Measurements from ENCODE around the gene TMPRSS2. TPM values are rescaled to one million over a fixed set of nuclear protein-coding genes. Genes with fewer than 3 reads are reported as not detected.
"Not testable (repeated sequence)": the region's sequence is repeated elsewhere in the genome, so short reads cannot be mapped to it uniquely, and the experiment has no call there.

TMPRSS2 gene
- total RNA-seq, 1 donor from 2014 or later: not detected

- no peak for DNase-seq (ENCODE audit: extremely low read depth, low read depth, low spot score)
These were observed 78.7 kb downstream of the TMPRSS2 start for GRCh38 chr21:41429305-41429704.

GRCh38 chr21:41428847-41429246 is 79.1 kb downstream of the TMPRSS2 start:
- DNase-seq (ENCODE audit: extremely low read depth, low read depth, low spot score): no peak

GRCh38 chr21:41428311-41428710 is 79.6 kb downstream of the TMPRSS2 start:
- DNase-seq (ENCODE audit: extremely low read depth, low read depth, low spot score): no peak

- DNase-seq (ENCODE audit: extremely low read depth, low read depth, low spot score): no peak
These were observed 80.4 kb downstream of the TMPRSS2 start for GRCh38 chr21:41427556-41427955.

- DNase-seq (ENCODE audit: extremely low read depth, low read depth, low spot score): no peak
These were observed 81.1 kb downstream of the TMPRSS2 start for GRCh38 chr21:41426676-41427404.

- DNase-seq (ENCODE audit: extremely low read depth, low read depth, low spot score): no peak
These were observed 81.8 kb downstream of the TMPRSS2 start, which contains the start of gene MX1 for GRCh38 chr21:41425954-41426675. TSS of gene MX1 (plus strand) at chr21:41426239. CDS start at chr21:41432071, 5,832 bp downstream.

- DNase-seq (ENCODE audit: extremely low read depth, low read depth, low spot score): no peak
These were observed 82.4 kb downstream of the TMPRSS2 start for GRCh38 chr21:41425588-41425953.

GRCh38 chr21:41423305-41423636 is 84.7 kb downstream of the TMPRSS2 start:
- DNase-seq (ENCODE audit: extremely low read depth, low read depth, low spot score): not testable (repeated sequence)

GRCh38 chr21:41422546-41423304 is 85.2 kb downstream of the TMPRSS2 start:
- no peak for DNase-seq (ENCODE audit: extremely low read depth, low read depth, low spot score)

GRCh38 chr21:41420998-41421397 is 87.0 kb downstream of the TMPRSS2 start:
- DNase-seq (ENCODE audit: extremely low read depth, low read depth, low spot score): not testable (repeated sequence)

- peak; percentile 60 for DNase-seq (ENCODE audit: extremely low read depth, low read depth, low spot score)
These were observed 87.8 kb downstream of the TMPRSS2 start for GRCh38 chr21:41419921-41420862.

- DNase-seq (ENCODE audit: extremely low read depth, low read depth, low spot score): no peak
These were observed 88.8 kb downstream of the TMPRSS2 start for GRCh38 chr21:41418956-41419680.

GRCh38 chr21:41418393-41418792 is 89.6 kb downstream of the TMPRSS2 start:
- DNase-seq (ENCODE audit: extremely low read depth, low read depth, low spot score): no peak

GRCh38 chr21:41417505-41417904 is 90.5 kb downstream of the TMPRSS2 start:
- not testable (repeated sequence) for DNase-seq (ENCODE audit: extremely low read depth, low read depth, low spot score)

Other genes starting within 250 kb of the TMPRSS2 start
- gene FAM3B, start 191.4 kb downstream of the TMPRSS2 start, total RNA-seq: not detected in 2 replicates
- gene MX2, start 146.1 kb downstream of the TMPRSS2 start, total RNA-seq: 1.0 and 12.4 TPM in 2 replicates
- gene MX1, start 81.9 kb downstream of the TMPRSS2 start, total RNA-seq: 18.4 and 141 TPM in 2 replicates

All from glomerular endothelial cell (primary cell).